ENCODE data around the gene ING5.
"Not testable (repeated sequence)": the region's sequence is repeated elsewhere in the genome, so short reads cannot be mapped to it uniquely, and the experiment has no call there.

ING5 gene

DNA sequence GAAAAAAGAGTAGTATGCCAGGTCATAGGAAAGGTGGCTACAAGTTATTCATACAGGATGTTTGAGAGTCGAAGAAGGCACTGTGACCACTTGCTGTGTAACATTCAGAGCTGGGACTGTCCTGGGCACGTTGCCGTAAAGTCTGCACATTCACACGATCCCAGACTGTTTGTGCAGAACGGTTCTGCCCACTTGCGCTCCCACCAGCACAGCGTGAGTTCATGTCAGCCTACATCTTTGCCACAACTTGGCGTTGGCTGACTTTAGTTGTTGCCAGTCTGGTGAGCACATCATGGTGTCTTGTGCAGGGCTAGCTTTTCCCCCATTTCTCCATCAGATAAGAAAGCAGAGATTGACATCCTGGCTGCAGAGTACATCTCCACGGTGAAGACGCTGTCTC is 7.0 kb downstream of the ING5 start:
- DNase-seq, result no peak

GRCh38 chr2:241719093-241719492 is 17.3 kb downstream of the ING5 start:
- no peak for DNase-seq

DNA sequence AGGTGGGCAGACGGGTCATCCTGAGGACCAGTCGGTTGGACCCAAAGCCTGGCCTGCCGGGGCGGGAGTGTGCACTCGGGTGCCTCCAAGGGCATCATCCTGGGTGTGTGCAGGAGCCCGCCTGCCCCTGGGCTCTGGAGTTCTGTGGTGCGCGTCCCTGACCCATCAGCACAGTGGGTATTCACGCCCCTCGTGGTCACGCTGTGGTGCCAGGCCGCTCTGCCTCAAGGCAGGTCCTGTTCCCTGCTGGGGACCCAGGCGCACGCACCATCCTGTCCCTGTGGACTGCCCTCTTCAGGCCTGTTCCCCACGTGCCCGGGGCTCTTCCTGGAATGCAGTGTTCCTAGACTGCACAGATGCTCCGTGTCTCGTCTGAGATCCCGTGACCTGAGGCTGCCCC is 18.3 kb downstream of the ING5 start:
- DNase-seq, result no peak

- DNase-seq, result no peak
Measured at GRCh38 chr2:241720560-241720959, 18.7 kb downstream of the ING5 start.

DNA sequence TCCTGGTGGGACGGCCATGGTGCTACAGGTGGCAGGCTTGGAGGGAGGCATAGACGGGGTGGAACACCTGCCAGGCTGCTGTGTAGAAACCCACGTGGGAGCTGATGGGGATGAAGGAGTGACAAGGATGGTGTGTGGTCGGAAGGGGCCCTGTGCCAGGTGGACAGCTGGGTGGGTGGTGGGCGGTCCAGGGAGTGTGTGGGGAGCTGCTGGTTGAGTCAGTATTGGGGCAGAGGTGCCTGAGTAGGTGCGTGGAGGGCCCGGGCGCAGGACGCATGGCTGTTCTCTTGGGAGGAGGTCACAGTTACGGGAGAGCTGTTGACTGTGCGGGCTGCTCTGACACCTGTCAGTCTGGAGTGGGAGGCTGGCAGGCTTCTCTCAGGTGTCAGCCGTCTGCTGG is 20.0 kb downstream of the ING5 start:
- no peak for DNase-seq

DNA sequence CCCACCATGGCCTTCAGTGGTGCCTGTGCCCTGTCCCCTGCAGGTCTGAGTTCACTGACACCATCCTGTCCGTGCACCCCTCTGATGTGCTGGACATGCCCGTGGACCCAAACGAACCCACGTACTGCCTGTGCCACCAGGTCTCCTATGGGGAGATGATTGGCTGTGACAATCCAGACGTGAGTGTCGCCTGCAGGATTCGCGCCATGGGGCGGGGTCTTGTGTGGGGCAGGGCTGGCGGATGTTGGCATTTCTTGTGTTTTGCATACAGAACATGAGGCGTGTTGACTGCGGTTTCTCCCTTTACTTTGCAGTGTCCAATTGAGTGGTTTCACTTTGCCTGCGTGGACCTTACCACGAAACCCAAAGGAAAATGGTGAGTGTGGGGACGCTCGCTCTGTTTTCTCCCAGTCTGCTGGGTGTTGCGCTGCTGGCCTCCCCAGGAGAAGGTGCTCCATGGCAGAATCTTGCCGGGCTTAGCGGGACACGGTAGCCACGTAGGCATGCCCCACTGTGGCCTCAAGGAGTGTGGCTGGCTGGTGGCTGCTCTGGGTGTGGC is 21.1 kb downstream of the ING5 start:
- DNase-seq, result no peak

DNA sequence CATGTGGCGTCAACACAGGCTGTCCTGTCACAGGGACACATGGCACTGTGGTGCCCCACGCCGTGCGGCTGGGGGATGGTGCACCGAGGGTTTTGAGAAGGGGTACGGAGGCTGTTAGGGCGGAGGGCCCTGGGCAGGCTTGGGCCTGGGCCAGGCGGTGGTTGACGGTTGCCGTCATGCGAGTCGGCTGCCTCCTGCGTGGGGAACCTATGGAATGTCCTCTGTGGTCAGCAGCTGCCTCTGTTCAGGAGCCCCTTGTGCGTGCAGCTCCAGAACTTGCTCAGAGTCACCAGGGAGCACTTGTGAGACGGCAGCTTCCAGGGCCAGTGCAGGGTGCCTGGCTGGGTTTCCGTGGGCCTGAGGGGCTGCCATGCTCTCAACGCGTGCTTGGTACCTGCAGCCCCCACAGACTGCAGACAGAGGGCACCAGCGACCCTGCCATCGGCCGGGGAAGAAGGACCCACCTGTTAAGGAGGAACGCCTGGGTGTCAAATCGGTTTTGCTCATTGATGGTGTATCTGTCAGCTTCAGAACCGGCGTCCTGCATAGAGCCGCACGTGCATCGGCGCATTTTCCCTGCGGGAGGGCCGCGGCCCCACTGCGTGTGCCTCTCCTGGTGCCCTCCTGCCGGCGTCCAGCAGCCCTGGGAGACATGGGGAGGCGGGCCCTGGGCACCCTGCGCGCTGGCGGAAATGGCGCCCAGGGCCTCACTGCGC is 22.6 kb downstream of the ING5 start:
- no peak for DNase-seq

DNA sequence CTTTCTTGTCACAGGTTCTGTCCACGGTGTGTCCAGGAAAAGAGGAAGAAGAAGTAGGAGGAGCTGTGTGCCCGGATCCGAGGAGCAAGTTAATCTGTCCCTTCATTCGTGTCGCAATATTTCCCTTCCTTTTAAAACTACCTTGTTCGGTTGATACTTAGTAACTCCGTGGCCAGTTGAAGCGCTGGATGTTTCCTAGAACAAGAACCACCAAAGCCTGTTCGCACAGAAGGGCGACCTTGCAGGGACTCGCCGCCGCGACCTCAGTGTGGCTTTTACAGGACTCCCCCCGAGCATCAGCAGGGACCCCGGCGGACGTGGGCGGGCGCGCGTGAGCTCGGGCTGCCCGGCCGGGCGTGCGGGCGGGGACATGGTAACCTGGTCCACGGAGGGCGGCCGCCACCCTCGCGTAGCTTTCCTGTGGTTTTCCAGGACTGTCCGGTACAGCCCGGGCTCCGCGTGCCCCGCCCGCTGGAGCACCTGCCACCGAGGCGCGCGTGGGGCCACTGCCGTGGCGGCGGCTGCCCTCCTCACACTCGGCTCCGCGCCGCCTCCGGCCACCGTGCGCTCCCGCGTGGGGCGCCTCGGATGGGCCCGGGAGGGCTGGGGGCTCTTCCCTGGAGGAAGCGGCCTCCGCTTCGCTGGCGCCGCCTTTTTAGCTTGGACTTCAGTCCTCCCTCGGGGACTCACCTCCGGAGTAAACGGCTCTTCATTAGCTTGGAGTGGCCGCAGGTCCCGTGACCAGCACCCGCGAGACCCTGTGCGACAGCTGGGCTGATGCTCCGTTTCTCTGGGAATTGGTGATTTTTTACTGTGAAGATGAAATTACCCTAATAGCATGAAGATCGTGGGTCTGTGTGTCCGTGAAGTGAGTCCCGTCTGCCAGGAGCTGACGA is 23.4 kb downstream of the ING5 start:
- DNase-seq, result no peak

GRCh38 chr2:241726459-241726858 is 24.6 kb downstream of the ING5 start:
- no peak for DNase-seq

- DNase-seq, result no peak
Measured at GRCh38 chr2:241728000-241728399, 26.2 kb downstream of the ING5 start.

DNA sequence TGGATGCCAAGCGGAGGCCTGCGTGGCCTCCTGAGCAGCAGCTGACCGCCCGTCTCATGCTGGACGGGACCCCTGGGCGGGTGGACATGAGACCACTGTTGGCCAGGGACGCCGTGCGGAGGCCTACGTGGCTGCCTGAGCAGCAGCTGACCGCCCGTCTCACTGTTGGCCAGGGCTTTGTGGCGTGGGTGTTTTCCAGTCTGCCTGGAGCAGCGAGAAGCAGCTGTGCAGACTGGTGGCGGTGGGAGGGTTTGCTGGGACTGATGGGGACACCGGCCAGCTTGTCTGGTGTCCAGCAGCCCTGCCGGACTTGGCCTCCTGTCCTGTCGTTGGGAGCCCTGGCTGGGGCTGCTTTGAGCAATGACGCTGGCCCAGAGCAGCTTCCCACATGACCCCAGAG is 26.8 kb downstream of the ING5 start:
- no peak for DNase-seq

- DNase-seq, result no peak
Measured at GRCh38 chr2:241729868-241730267, 28.0 kb downstream of the ING5 start.

DNA sequence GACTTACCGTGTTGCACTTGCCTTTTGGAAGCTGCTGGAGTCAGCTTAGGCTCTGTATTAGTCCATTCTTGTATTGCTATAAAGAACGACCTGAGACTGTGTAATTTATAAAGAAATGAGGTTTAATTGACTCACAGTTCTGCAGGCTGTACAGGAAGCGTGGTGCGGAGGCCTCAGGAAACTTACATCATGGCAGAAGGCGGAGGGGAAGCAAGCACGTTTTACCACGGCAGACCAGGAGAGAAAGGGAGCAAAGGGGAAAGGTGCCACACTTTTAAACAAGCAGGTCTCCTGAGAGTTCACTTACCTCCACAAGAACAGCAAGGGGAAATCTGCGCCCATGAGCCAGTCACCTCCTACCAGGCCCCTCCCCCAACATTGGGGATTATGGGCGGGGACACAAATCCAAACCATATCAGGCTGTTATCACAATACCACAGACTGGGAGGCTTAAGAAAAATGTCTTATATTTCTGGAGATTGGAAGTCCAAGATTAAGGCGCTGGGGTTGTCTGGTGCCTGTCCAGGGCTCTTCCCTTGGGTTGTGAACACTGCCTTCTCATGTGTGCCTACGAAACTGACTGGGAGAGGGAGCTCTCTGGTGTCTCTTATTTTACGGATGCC is 28.9 kb downstream of the ING5 start:
- no peak for DNase-seq

GRCh38 chr2:241732513-241733186 is 30.8 kb downstream of the ING5 start:
- not testable (repeated sequence) for DNase-seq

GRCh38 chr2:241733391-241734207 is 31.8 kb downstream of the ING5 start:
- DNase-seq, result no peak

GRCh38 chr2:241734208-241734466 is 32.3 kb downstream of the ING5 start:
- DNase-seq, result no peak

DNA sequence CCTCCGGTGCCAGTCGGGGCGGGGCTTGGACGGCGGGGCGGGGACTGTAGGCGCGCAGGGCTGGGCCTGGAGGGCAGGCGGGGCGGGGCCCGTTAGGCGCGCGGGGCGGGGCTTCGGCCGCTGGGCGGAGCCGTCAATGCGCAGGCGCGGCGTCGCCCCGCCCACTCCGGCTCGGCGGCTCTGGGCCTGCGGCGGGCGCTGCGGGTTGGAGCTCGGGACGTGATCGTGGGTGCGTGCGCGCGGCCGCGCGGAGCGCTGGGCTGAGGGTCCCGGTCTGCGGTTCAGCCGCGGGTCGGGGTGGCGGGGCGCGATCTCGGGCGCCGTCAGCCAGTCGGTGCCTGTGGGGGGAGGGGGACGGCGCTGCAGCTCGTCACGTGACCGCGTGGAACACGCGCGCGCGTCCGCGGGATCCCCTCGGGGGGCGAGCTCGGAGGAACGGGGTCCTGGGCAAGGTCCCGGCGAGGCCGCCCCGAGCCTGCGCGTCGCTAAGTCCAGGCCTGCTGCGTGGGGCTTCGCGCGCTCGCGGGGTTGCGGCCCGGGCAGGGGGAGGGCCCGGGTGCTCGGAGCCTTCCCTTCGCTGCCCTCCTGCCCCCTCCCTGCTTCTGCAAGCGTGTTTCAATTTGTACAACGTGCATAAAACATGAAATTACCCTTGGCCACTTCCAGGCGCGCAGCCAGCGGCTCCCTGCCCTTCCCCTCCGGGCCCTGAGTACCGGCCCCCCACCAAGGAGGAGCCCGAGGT is 32.8 kb downstream of the ING5 start, which contains the start of gene D2HGDH:
TSS of gene D2HGDH (plus strand) at position 164 of the 742 bp plus-strand sequence. CDS start 595 bp downstream, outside the sequence.
- DNase-seq, result peak; percentile 91

DNA sequence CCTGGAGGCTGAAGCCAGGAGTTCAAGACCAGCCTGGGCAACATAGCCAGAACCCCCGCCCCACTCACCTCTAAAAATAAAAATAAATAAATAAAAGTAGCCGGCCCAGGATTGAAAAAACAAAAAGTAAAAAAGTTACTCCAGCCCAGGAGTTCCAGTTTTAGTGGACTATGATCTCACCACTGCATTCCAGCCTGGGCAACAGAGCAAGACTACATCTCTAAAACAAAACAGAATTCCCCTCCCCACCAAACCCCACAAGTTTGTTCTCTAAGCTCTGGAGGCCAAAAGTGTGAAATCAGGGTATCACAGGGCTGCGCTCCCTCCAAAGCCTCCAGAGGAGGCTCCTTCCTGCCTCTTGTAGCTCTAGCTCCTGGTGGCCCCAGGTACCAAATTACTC is 34.3 kb downstream of the ING5 start:
- DNase-seq, result no peak

DNA sequence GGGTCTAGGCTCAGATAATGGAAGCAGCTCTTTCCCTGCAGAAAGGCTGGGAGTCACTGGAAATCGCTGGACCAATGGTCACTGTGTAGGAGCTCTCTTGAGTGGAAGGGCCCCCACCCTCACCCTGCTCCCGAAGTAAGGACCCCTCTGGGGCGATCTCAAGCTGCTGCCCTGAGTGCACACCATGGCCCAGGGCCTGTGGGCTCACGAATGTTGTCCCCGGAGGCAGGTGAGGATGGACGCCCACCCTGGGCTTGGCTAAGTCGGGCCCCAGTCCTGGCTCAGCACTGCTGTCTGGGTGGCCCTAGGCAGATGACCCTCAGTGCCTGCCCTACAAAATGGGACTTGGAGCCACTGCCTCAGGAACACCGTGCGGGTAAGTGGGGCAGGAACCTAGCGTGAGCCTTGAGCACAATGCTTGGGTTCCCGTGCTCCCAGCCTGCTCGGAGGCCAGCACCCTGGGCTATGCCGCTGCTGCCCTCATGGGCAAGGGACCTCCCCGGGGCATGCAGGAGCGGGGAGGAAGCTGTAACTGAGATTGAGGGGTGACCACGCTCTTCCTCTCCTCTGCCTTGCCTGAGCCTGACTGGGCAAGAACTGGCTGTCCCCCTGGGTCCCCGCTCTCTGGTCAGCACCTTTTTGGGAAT is 36.3 kb downstream of the ING5 start:
- DNase-seq, result no peak

DNA sequence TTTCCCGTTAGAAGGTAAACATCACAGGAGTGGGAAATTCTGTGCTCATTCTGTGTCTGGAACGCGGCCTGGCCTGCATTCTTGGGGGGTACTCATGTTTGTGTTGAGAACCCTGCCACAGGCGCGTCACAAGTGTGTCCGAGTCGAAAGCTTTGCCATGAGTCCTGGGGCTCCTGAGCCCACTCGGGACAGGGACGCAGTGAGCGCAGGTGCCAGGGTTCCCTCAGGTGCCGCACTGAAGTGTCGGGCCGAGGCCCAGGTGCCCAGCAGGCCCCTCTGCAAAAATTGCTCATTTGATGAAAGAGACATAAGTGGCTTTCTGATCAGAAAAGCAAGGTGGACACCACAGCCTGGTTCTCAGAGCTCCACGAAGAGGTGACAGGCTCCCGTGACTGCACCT is 37.3 kb downstream of the ING5 start:
- DNase-seq, result no peak

DNA sequence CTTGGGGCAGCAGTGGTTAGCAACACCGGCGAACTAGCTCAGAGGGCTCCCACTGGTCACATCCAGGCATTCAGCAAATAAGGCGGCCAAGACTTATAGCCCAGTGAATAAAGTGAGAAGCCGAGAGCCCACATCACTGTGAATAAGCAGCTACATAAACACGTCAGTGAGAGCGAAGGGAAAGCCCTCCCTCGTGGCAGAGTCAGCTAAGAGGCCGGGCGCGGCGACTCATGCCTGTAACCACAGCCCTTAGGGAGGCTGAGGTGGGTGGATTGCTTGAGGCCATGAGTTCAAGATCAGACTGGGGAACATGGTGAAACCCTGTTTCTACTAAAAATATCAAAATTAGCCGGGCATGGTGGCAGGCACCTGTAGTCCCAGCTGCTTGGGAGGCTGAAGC is 37.8 kb downstream of the ING5 start:
- no peak for DNase-seq
